Aorta (tissue), 5 donors: Measurements from ENCODE around the gene LIN37. TPM values are rescaled to one million over a fixed set of nuclear protein-coding genes. Genes with fewer than 3 reads are reported as not detected.
"Not testable (repeated sequence)": the region's sequence is repeated elsewhere in the genome, so short reads cannot be mapped to it uniquely, and the experiment has no call there.

ENCODE experiments used
- ATAC-seq: fragments of 200-7000 bp; cut with Tn5 transposase; one replicate; pipeline ENCODE4 v1.9.1; 2022; ENCODE audit warnings: moderate library complexity; ENCODE audit not compliant: low FRiP score
- DNase-seq, 2 donors: peaks; one replicate each; pipeline ENCODE4 v3.0.0-alpha.2; 2020
- H3K27ac ChIP-seq, 2 donors: one replicate each; pipeline ENCODE4 v1.5.1; 2013; ENCODE audit warnings: low read length in 2 of 2, mild to moderate bottlenecking in 2 of 2, moderate library complexity in 2 of 2, control low read depth in 1 of 2, inconsistent platforms in 1 of 2, low read depth in 1 of 2
- H3K27me3 ChIP-seq, 2 donors: one replicate each; pipeline ENCODE4 v1.6.1; 2013; ENCODE audit warnings: control low read depth in 1 of 2, low read length in 1 of 2, mild to moderate bottlenecking in 1 of 2, moderate library complexity in 1 of 2; ENCODE audit not compliant: insufficient read depth in 2 of 2, control insufficient read depth in 1 of 2
- H3K36me3 ChIP-seq, 2 donors: one replicate each; pipeline ENCODE4 v1.6.1; 2013; ENCODE audit warnings: control low read depth in 1 of 2, low read length in 1 of 2, mild to moderate bottlenecking in 1 of 2; ENCODE audit not compliant: insufficient read depth in 2 of 2, control insufficient read depth in 1 of 2
- H3K4me1 ChIP-seq, 2 donors: one replicate each; pipeline ENCODE4 v1.6.1; 2013; ENCODE audit warnings: low read length in 2 of 2, control low read depth in 1 of 2, mild to moderate bottlenecking in 1 of 2, moderate library complexity in 1 of 2; ENCODE audit not compliant: insufficient read depth in 2 of 2, control insufficient read depth in 1 of 2
- H3K4me3 ChIP-seq, 2 donors: one replicate each; pipeline ENCODE4 v1.5.1; 2013; ENCODE audit warnings: low read length in 2 of 2, control low read depth in 1 of 2, mild to moderate bottlenecking in 1 of 2
- H3K9me3 ChIP-seq: one replicate; pipeline ENCODE4 v1.6.1; 2013; ENCODE audit warnings: mild to moderate bottlenecking, low read length; ENCODE audit not compliant: control insufficient read depth
- WGBS, 2 donors: extraction: QIAGEN DNeasy Blood & Tissue Kit; methylation state at CpG; one replicate each; pipeline ENCODE4 v1.1.7; 2013; 5-methylcytosine and 5-hydroxymethylcytosine counted together
- intact Hi-C, 2 donors: fragments of 100-400 bp; cut with DNase I; formaldehyde crosslinking; loops; one replicate each; pipeline versions ENCODE4 v1.14.2 to v1.15.0; 2022
- polyA plus RNA-seq, 2 donors: library from polyadenylated mRNA; stranded (reverse); fragments of 200-250 nt; gene quantifications; one replicate each; pipeline ENCODE4 v1.2.3, GENCODE V29; 2013
- total RNA-seq, 2 donors: library from RNA; stranded (reverse); fragmentation: NEBNext Ultra II Directional; extraction: Animal tissue kit (Norgen Biotek cat#: 25700); gene quantifications; one replicate each; pipeline ENCODE4 v1.2.1, GENCODE V29; 2021
- donor health status: healthy with polysubstance abuse.
- donor health status: Bipolar disorder and iron deficiency.
- donor health status: DM: no; HTN: no; CAD: no.
- donor health status: DM: no; HTN: no; CAD: no.
- donor health status: DM: yes; HTN: yes; CAD: no.

The LIN37 gene
- total and polyA plus RNA-seq, 4 donors, result 10.6 to 91.2 (median 13.2) TPM

GRCh38 chr19:35724132-35724531 is 24.2 kb upstream of the LIN37 start:
- intact Hi-C loops, result loop anchor here in 1 of 2 donors (5.0 kb wide), 1 partner anchor 567 kb away; no protein-coding TSS in a partner anchor
- WGBS, 2 donors, result 96 to 98% methylated on average over 7 of the region's 7 CpGs
- ATAC-seq, result not testable (repeated sequence)

DNA sequence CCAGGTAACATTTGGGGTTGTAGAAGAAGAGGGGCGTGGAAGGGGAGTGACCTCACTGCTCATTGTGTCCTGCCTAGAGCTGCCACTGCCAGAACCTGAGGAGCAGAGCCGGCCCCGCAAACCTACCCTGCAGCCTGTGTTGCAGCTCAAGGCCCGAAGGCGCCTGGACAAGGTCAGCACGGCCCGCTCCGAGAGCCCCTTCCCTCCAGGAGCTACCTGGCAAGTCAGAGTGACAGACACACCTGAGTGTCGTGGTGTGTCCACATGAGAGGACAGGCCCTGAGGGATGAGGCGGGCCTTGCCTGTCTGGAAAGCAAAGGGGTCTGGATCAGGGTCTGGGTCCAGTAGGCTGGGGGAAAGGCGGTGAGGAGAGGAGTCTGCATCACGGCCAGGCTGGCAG is 23.8 kb upstream of the LIN37 start:
- Histone ChIP-seq H3K36me3 (peaks cover 0 to 24% of the 10 kb centered on the region in 2 donors), H3K4me3 (no peak overlapping the region), H3K27ac (no peak overlapping the region), H3K27me3 (no peaks in the 10 kb centered on the region), H3K9me3 (no peaks in the 10 kb centered on the region), H3K4me1 (no peaks in the 10 kb centered on the region)
- intact Hi-C loops, result loop anchor here in 1 of 2 donors (5.0 kb wide), 1 partner anchor 567 kb away; no protein-coding TSS in a partner anchor
- DNase-seq (no peak), ATAC-seq (no peak)
- WGBS, 2 donors, result 94 to 95% methylated on average over 12 of the region's 12 CpGs

More at GRCh38 chr19:35724132-35724531, 24.2 kb upstream of the LIN37 start:
- not testable (repeated sequence) for H3K4me1 ChIP-seq, H3K4me3 ChIP-seq, DNase-seq, H3K27me3 ChIP-seq, H3K27ac ChIP-seq, H3K9me3 ChIP-seq
- peaks cover 0 to 24% of the 10 kb centered on the region in 2 donors for H3K36me3 ChIP-seq

GRCh38 chr19:35725216-35725861 is 23.0 kb upstream of the LIN37 start:
- Histone ChIP-seq H3K4me1 (no peaks in the 10 kb centered on the region), H3K4me3 (no peak overlapping the region), H3K27ac (no peak overlapping the region), H3K36me3 (peaks cover 0 to 29% of the 10 kb centered on the region in 2 donors), H3K9me3 (no peaks in the 10 kb centered on the region), H3K27me3 (no peaks in the 10 kb centered on the region)
- DNase-seq (no peak), ATAC-seq (no peak)
- WGBS, 2 donors, result 91 to 92% methylated on average over 23 of the region's 23 CpGs
- intact Hi-C loops, result no loop called here

- DNase-seq (no peak), ATAC-seq (no peak)
- Histone ChIP-seq H3K4me3 (no peak overlapping the region), H3K36me3 (peaks cover 0 to 28% of the 10 kb centered on the region in 2 donors), H3K4me1 (no peaks in the 10 kb centered on the region), H3K9me3 (no peaks in the 10 kb centered on the region), H3K27me3 (no peaks in the 10 kb centered on the region), H3K27ac (no peak overlapping the region)
- 93% methylated on average over 25 of the region's 25 CpGs for WGBS, 2 donors
- intact Hi-C loops, result no loop called here
Measured at GRCh38 chr19:35727053-35727955, 21.1 kb upstream of the LIN37 start.

DNA sequence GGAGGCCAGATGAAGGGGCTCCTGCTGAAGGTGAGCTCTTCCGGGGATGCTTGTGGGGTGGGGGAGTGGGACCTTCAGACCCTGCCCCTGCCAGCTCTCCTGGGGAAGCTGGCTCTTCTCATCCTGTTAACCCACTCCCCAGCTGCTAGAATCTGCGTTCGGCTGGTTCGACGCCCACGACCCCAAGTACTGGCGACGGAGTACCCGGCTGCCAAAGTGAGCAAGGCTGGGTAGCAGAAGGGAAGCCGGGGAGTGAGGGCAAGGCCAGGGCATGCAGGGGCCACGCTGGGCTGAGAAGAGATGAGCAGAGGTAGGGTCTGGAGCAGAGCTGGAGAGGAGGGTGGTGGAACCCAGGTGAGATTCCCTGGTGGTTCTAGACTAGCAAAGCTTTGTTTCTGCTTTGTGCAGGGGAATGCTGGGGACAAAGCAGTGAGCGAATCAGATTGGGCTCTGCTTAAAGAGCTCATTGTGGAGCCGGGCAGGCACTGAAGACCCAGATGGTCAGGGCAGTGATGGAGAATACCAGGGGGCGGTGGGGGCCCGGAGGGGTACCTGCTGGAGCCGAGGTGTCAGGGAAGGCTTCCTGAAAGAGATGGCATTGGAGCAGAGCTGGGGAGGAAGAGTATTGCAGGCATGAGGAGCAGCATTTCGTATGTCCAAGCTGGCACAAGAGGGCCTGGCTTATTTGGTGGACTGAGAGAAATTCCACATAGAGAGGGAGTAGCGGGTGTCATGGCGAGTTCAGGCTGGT is 20.2 kb upstream of the LIN37 start:
- H3K27ac ChIP-seq, result no peak overlapping the region
- WGBS, 2 donors, result 90 to 92% methylated on average over 19 of the region's 19 CpGs

DNA sequence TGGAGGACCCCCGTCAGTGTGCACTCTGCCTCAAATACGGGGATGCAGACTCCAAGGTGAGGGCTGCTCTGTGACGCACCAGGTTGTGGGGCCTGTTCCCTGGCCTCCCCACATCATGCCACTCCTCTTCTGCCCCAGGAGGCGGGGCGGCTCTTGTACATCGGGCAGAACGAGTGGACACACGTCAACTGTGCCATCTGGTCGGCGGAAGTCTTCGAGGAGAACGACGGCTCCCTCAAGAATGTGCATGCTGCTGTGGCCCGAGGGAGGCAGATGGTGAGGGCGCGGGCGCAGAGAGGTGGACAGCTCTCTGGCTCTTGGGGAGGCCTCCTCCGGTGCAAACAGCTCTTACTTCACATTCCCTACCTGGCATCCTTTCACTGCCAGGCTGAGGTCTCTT is 19.4 kb upstream of the LIN37 start:
- no peaks in the 10 kb centered on the region for H3K9me3 ChIP-seq
- H3K36me3 ChIP-seq, result peaks cover 0 to 23% of the 10 kb centered on the region in 2 donors
- no peak overlapping the region for H3K27ac ChIP-seq
- DNase-seq (no peak), ATAC-seq (no peak)
- no peaks in the 10 kb centered on the region for H3K27me3 ChIP-seq
- H3K4me1 ChIP-seq, result no peaks in the 10 kb centered on the region
- 87 to 89% methylated on average over 18 of the region's 18 CpGs for WGBS, 2 donors
- H3K4me3 ChIP-seq, result no peak overlapping the region
- intact Hi-C loops, result no loop called here

More for the DNA sequence above, 20.2 kb upstream of the LIN37 start:
- Histone ChIP-seq H3K4me1 (no peaks in the 10 kb centered on the region), H3K36me3 (peaks cover 0 to 23% of the 10 kb centered on the region in 2 donors), H3K9me3 (no peaks in the 10 kb centered on the region), H3K27me3 (no peaks in the 10 kb centered on the region), H3K4me3 (no peak overlapping the region)
- intact Hi-C loops, result no loop called here
- ATAC-seq (no peak), DNase-seq (no peak)

DNA sequence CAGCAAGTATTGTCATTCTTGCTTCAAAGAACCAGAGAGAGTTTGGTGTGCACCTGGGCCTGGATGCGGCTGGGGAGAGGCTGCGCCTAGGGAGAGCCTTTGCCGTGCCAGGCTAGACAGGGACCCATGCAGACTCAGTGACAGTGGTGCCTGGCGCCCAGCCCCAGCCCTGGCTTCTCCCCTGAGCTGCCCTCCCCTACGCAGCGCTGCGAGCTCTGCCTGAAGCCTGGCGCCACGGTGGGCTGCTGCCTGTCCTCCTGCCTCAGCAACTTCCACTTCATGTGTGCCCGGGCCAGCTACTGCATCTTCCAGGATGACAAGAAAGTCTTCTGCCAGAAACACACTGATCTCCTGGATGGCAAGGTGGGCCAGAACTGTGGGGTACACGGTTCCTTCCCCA is 18.6 kb upstream of the LIN37 start:
- DNase-seq (no peak), ATAC-seq (no peak)
- H3K36me3 ChIP-seq, result peaks cover 0 to 20% of the 10 kb centered on the region in 2 donors
- no peak overlapping the region for H3K4me3 ChIP-seq
- no peaks in the 10 kb centered on the region for H3K9me3 ChIP-seq
- no peak overlapping the region for H3K27ac ChIP-seq
- no peaks in the 10 kb centered on the region for H3K4me1 ChIP-seq
- intact Hi-C loops, result no loop called here
- WGBS, 2 donors, result 91 to 92% methylated on average over 11 of the region's 11 CpGs
- no peaks in the 10 kb centered on the region for H3K27me3 ChIP-seq

GRCh38 chr19:35730326-35730725 is 18.1 kb upstream of the LIN37 start:
- ATAC-seq (no peak), DNase-seq (no peak)
- 92 to 95% methylated on average over 18 of the region's 18 CpGs for WGBS, 2 donors
- H3K27ac ChIP-seq, result no peak overlapping the region
- H3K36me3 ChIP-seq, result peaks cover 0 to 17% of the 10 kb centered on the region in 2 donors
- no peak overlapping the region for H3K4me3 ChIP-seq
- intact Hi-C loops, result no loop called here
- H3K9me3 ChIP-seq, result no peaks in the 10 kb centered on the region
- no peaks in the 10 kb centered on the region for H3K27me3 ChIP-seq
- H3K4me1 ChIP-seq, result no peaks in the 10 kb centered on the region
